CD14-positive monocyte (primary cell): ENCODE data around the gene TOR4A. TPM values are rescaled to one million over a fixed set of nuclear protein-coding genes. Genes with fewer than 3 reads are reported as not detected.

Source experiments
- DNase-seq, 3 donors: peaks; one replicate each; pipeline ENCODE4 v3.0.0-alpha.2; 2011 to 2022
- H2AFZ ChIP-seq: 2 replicates; pipeline ENCODE4 v1.6.0; 2012; ENCODE audit warnings: mild to moderate bottlenecking, low read depth, low read length, inconsistent platforms; ENCODE audit not compliant: insufficient read depth, poor library complexity, severe bottlenecking
- H3K27ac ChIP-seq, 2 donors: 1 replicate in 1 of 2; 2 replicates in 1 of 2; pipeline ENCODE4 v1.5.1; 2012 to 2013; ENCODE audit warnings: low read length in 2 of 2, control low read depth in 1 of 2, inconsistent platforms in 1 of 2, low read depth in 1 of 2, mild to moderate bottlenecking in 1 of 2
- H3K27me3 ChIP-seq, 2 donors: one replicate each; pipeline versions ENCODE4 v1.6.0 to v1.6.1; 2011 to 2013; ENCODE audit warnings: low read length in 2 of 2; ENCODE audit not compliant: control insufficient read depth in 2 of 2, insufficient read depth in 2 of 2
- H3K36me3 ChIP-seq, 2 donors: replicated peaks in 1 of 2; 1 replicate in 1 of 2; 2 replicates in 1 of 2; pipeline versions ENCODE4 v1.5.1 to v1.6.1; 2012 to 2013; ENCODE audit warnings: low read length in 2 of 2, control low read depth in 1 of 2, inconsistent platforms in 1 of 2, mild to moderate bottlenecking in 1 of 2; ENCODE audit not compliant: insufficient read depth in 2 of 2, control insufficient read depth in 1 of 2
- H3K4me1 ChIP-seq, 2 donors: 1 replicate in 1 of 2; 2 replicates in 1 of 2; pipeline versions ENCODE4 v1.5.1 to v1.6.1; 2012 to 2013; ENCODE audit warnings: low read length in 2 of 2, control low read depth in 1 of 2, inconsistent platforms in 1 of 2, mild to moderate bottlenecking in 1 of 2, moderate library complexity in 1 of 2; ENCODE audit not compliant: insufficient read depth in 2 of 2, control insufficient read depth in 1 of 2
- H3K4me2 ChIP-seq: replicated peaks from 2 replicates; pipeline ENCODE3; 2012; ENCODE audit warnings: low read length, moderate library complexity, mild to moderate bottlenecking; ENCODE audit not compliant: poor library complexity, severe bottlenecking; ENCODE audit errors: extremely low read depth
- H3K4me3 ChIP-seq, 3 experiments: fragments of 200-600 bp in 1 of 3; sonication (generic) in 1 of 3; replicated peaks in 1 of 3; 1 replicate in 2 of 3; 2 replicates in 1 of 3; pipeline ENCODE4 v1.5.1; 2011 to 2013; ENCODE audit warnings: low read length in 3 of 3, mild to moderate bottlenecking in 3 of 3, control low read depth in 2 of 3, low read depth in 2 of 3, inconsistent platforms in 1 of 3, moderate library complexity in 1 of 3
- H3K79me2 ChIP-seq: 2 replicates; pipeline ENCODE4 v1.6.0; 2012; ENCODE audit warnings: mild to moderate bottlenecking, control low read depth, inconsistent platforms, low read length, moderate library complexity; ENCODE audit not compliant: insufficient read depth
- H3K9ac ChIP-seq: 2 replicates; pipeline ENCODE4 v1.6.0; 2017; ENCODE audit warnings: low read length, mild to moderate bottlenecking; ENCODE audit not compliant: insufficient read depth, poor library complexity, severe bottlenecking
- H3K9me3 ChIP-seq, 2 donors: replicated peaks in 1 of 2; 1 replicate in 1 of 2; 2 replicates in 1 of 2; pipeline versions ENCODE4 v1.5.1 to v1.6.1; 2012 to 2013; ENCODE audit warnings: low read length in 2 of 2, control low read depth in 1 of 2; ENCODE audit not compliant: control insufficient read depth in 1 of 2, insufficient read depth in 1 of 2
- H4K20me1 ChIP-seq: 2 replicates; pipeline ENCODE4 v1.6.0; 2012; ENCODE audit warnings: mild to moderate bottlenecking, low read length, control low read depth, moderate library complexity; ENCODE audit not compliant: insufficient read depth
- H3K27ac Mint-ChIP-seq, 7 donors: one replicate each; pipeline ENCODE4 v1.8.0; 2020; ENCODE audit warnings: mild to moderate bottlenecking in 7 of 7, mixed read lengths in 7 of 7, moderate library complexity in 6 of 7, inconsistent platforms in 2 of 7
- H3K27me3 Mint-ChIP-seq, 3 donors: one replicate each; pipeline ENCODE4 v1.8.0; 2021 to 2022; ENCODE audit warnings: low read depth in 3 of 3, mild to moderate bottlenecking in 3 of 3, mixed read lengths in 3 of 3, moderate library complexity in 3 of 3, inconsistent platforms in 1 of 3
- H3K36me3 Mint-ChIP-seq, 2 donors: one replicate each; pipeline ENCODE4 v1.8.0; 2020; ENCODE audit warnings: mixed read lengths in 2 of 2, inconsistent platforms in 1 of 2, mild to moderate bottlenecking in 1 of 2
- H3K4me1 Mint-ChIP-seq: one replicate; pipeline ENCODE4 v1.8.0; 2020; ENCODE audit warnings: mild to moderate bottlenecking, mixed read lengths
- H3K4me3 Mint-ChIP-seq, 2 donors: one replicate each; pipeline ENCODE4 v1.8.0; 2020; ENCODE audit warnings: mild to moderate bottlenecking in 2 of 2, mixed read lengths in 2 of 2, moderate library complexity in 1 of 2
- H3K9me3 Mint-ChIP-seq, 7 donors: one replicate each; pipeline ENCODE4 v1.8.0; 2020 to 2022; ENCODE audit warnings: mixed read lengths in 7 of 7, mild to moderate bottlenecking in 6 of 7, moderate library complexity in 6 of 7, inconsistent platforms in 2 of 7
- WGBS: methylation state at CpG from one replicate; pipeline ENCODE4 v1.1.5; 2013; ENCODE audit warnings: missing lambda C conversion rate; ENCODE audit not compliant: insufficient coverage; 5-methylcytosine and 5-hydroxymethylcytosine counted together
- intact Hi-C, 2 donors: fragments of 100-400 bp; cut with micrococcal nuclease; formaldehyde crosslinking; loops; one replicate each; pipeline versions ENCODE4 v1.15.0 to v1.15.1; 2023
- polyA plus RNA-seq, 3 donors: library from polyadenylated mRNA; depleted of rRNA in 1 of 3; unstranded in 2 of 3; stranded (reverse) in 1 of 3; fragments of 300-500 nt in 2 of 3; fragments of >200 nt in 1 of 3; fragmentation: Illumina TruSeq in 2 of 3; gene quantifications; 1 replicate in 2 of 3; 2 replicates in 1 of 3; pipeline ENCODE4 v1.2.3, GENCODE V29; 2012 to 2021
- TF ChIP-seq, protein P1 (sequence below): fragments of 200-600 bp; IDR thresholded peaks from one replicate; pipeline ENCODE4 v1.8.0; 2022; ENCODE audit warnings: antibody characterized with exemption, mild to moderate bottlenecking

The TOR4A gene
- polyA plus RNA-seq, 3 donors, result 13.7 to 17.6 (median 15.4) TPM

DNA sequence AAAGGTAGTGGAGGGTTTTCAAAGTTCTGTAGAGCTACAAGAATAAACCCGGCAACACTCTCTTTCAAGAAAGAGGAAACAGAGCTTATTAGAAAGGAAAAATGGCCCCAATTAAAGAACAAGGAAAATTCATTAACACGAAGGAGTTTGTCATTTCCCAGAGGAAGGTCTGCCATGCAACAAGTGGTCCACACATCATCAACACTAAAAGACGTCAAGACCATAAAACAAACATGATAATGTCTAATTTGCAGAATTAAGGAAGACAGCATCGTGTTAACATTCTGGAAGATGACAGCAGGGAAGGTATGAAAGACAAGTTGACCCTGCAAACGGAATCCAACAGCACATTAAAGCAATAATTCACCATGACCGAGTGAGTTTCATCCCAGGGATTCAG lies 53.2 kb downstream of the TOR4A start:
- no peak for DNase-seq
- Histone ChIP-seq H3K4me1 (peaks cover 16% of the 10 kb centered on the region in 2 donors), H3K9ac (no peak overlapping the region), H3K9me3 (peaks cover 0 to 6% of the 10 kb centered on the region in 2 donors), H3K27ac (no peak overlapping the region), H2AFZ (no peak overlapping the region), H3K4me2 (no peak overlapping the region), H3K79me2 (no peaks in the 10 kb centered on the region), H3K36me3 (no peaks in the 10 kb centered on the region), H3K4me3 (no peak overlapping the region), H4K20me1 (no peaks in the 10 kb centered on the region), H3K27me3 (no peaks in the 10 kb centered on the region)
- TF ChIP-seq, protein P1, sequence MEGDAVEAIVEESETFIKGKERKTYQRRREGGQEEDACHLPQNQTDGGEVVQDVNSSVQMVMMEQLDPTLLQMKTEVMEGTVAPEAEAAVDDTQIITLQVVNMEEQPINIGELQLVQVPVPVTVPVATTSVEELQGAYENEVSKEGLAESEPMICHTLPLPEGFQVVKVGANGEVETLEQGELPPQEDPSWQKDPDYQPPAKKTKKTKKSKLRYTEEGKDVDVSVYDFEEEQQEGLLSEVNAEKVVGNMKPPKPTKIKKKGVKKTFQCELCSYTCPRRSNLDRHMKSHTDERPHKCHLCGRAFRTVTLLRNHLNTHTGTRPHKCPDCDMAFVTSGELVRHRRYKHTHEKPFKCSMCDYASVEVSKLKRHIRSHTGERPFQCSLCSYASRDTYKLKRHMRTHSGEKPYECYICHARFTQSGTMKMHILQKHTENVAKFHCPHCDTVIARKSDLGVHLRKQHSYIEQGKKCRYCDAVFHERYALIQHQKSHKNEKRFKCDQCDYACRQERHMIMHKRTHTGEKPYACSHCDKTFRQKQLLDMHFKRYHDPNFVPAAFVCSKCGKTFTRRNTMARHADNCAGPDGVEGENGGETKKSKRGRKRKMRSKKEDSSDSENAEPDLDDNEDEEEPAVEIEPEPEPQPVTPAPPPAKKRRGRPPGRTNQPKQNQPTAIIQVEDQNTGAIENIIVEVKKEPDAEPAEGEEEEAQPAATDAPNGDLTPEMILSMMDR, result no peak
- WGBS, result no CpG with 5 or more reads among the region's 6 CpGs
- Mint-ChIP-seq H3K4me1 (peaks cover 17% of the 10 kb centered on the region), H3K9me3 (peaks cover 0 to 11% (median 6%) of the 10 kb centered on the region in 7 donors), H3K4me3 (no peak overlapping the region), H3K27ac (peak overlapping the region in 1 of 7 donors; percentile 36), H3K36me3 (peaks cover 0 to 2% of the 10 kb centered on the region in 2 donors), H3K27me3 (peaks cover 0 to 1% (median 0%) of the 10 kb centered on the region in 3 donors)
- intact Hi-C loops, result no loop called here

DNA sequence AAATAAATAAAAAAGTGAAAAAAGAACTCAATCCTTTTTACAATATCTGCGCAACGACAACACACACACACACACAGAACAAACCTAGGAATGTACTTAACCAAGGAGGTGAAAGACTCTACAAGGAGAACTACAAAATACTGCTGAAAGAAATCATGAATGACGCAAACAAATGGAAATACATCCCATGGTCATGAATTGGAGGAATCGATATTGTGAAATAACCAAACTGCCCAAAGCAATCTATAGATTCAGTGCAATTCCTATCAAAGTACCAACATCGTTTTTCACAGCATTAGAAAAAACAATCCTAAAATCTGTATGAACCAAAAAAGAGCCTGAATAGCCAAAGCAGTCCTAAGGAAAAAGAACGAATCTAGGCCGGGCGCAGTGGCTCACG lies 54.4 kb downstream of the TOR4A start:
- Histone ChIP-seq H3K79me2 (no peaks in the 10 kb centered on the region), H3K4me2 (no peak overlapping the region), H3K4me3 (no peak overlapping the region), H3K9ac (no peak overlapping the region), H2AFZ (no peak overlapping the region), H3K9me3 (peaks cover 4 to 11% of the 10 kb centered on the region in 2 donors), H4K20me1 (no peaks in the 10 kb centered on the region), H3K36me3 (no peaks in the 10 kb centered on the region), H3K27ac (no peak overlapping the region), H3K4me1 (peaks cover 5% of the 10 kb centered on the region in 2 donors), H3K27me3 (no peaks in the 10 kb centered on the region)
- Mint-ChIP-seq H3K9me3 (peaks cover 5 to 23% (median 14%) of the 10 kb centered on the region in 7 donors), H3K4me3 (no peak overlapping the region), H3K27me3 (peaks cover 0 to 1% (median 0%) of the 10 kb centered on the region in 3 donors), H3K27ac (no peak overlapping the region), H3K36me3 (no peaks in the 10 kb centered on the region), H3K4me1 (peaks cover 5% of the 10 kb centered on the region)
- TF ChIP-seq, protein P1, result no peak
- intact Hi-C loops, result no loop called here
- no peak for DNase-seq
- 100% methylated on average over 3 of the region's 9 CpGs for WGBS

Other genes starting within 250 kb of the TOR4A start
- 10 to 100 TPM in 1 of 3 donors, under 1 TPM in 2; 0.18 to 30.7 (median 0.40) TPM for gene ABCA2, start 249.5 kb upstream of the TOR4A start, polyA plus RNA-seq
- gene FUT7, start 245.6 kb upstream of the TOR4A start, polyA plus RNA-seq, result 10 to 100 TPM in 2 of 3 donors, 1 to 10 TPM in 1; 6.1 to 13.4 (median 10.5) TPM
- 1 to 10 TPM in 1 of 3 donors, under 1 TPM in 1, not detected in 1; 0.51 to 2.7 TPM for gene NPDC1, start 231.5 kb upstream of the TOR4A start, polyA plus RNA-seq
- gene ENTPD2, start 223.7 kb upstream of the TOR4A start, polyA plus RNA-seq, result not detected
- 1 to 10 TPM in 2 of 3 donors, under 1 TPM in 1; 0.03 to 3.1 (median 1.7) TPM for gene SAPCD2, start 207.2 kb upstream of the TOR4A start, polyA plus RNA-seq
- 10 to 100 TPM in 2 of 3 donors, 1 to 10 TPM in 1; 5.7 to 16.7 (median 14.8) TPM for gene UAP1L1, start 200.2 kb upstream of the TOR4A start, polyA plus RNA-seq
- 10 to 100 TPM; 29.3 to 38.2 (median 33.3) TPM for gene MAN1B1, start 190.7 kb upstream of the TOR4A start, polyA plus RNA-seq
- 100 to 1,000 TPM in 2 of 3 donors, 10 to 100 TPM in 1; 68.3 to 287 (median 150) TPM for gene DPP7, start 163.0 kb upstream of the TOR4A start, polyA plus RNA-seq
- not detected for gene GRIN1, start 138.6 kb upstream of the TOR4A start, polyA plus RNA-seq
- not detected for gene LRRC26, start 107.7 kb upstream of the TOR4A start, polyA plus RNA-seq
- gene TMEM210, start 105.7 kb upstream of the TOR4A start, polyA plus RNA-seq, result not detected
- gene ANAPC2, start 89.2 kb upstream of the TOR4A start, polyA plus RNA-seq, result 10 to 100 TPM in 1 of 3 donors, 1 to 10 TPM in 2; 1.9 to 76.8 (median 2.0) TPM
- gene SSNA1, start 89.0 kb upstream of the TOR4A start, polyA plus RNA-seq, result 100 to 1,000 TPM in 1 of 3 donors, 10 to 100 TPM in 2; 87.0 to 118 (median 98.3) TPM
- gene TPRN, start 77.0 kb upstream of the TOR4A start, polyA plus RNA-seq, result 1 to 10 TPM in 1 of 3 donors, under 1 TPM in 2; 0.30 to 4.6 (median 0.46) TPM
- gene TMEM203, start 72.1 kb upstream of the TOR4A start, polyA plus RNA-seq, result 10 to 100 TPM; 13.1 to 88.1 (median 76.1) TPM
- gene NDOR1, start 72.0 kb upstream of the TOR4A start, polyA plus RNA-seq, result 10 to 100 TPM in 1 of 3 donors, 1 to 10 TPM in 2; 4.4 to 26.9 (median 5.2) TPM
- 1 to 10 TPM in 1 of 3 donors, not detected in 2; 1.5 TPM for gene RNF208, start 55.5 kb upstream of the TOR4A start, polyA plus RNA-seq
- under 1 TPM in 1 of 3 donors, not detected in 2; 0.17 TPM for gene CYSRT1, start 52.6 kb upstream of the TOR4A start, polyA plus RNA-seq
- not detected for gene RNF224, start 50.2 kb upstream of the TOR4A start, polyA plus RNA-seq
- gene SLC34A3, start 46.8 kb upstream of the TOR4A start, polyA plus RNA-seq, result not detected
- 100 to 1,000 TPM in 1 of 3 donors, 10 to 100 TPM in 2; 58.1 to 284 (median 70.8) TPM for gene TUBB4B, start 36.4 kb upstream of the TOR4A start, polyA plus RNA-seq
- gene STPG3, start 26.4 kb upstream of the TOR4A start, polyA plus RNA-seq, result not detected
- 10 to 100 TPM; 17.3 to 44.2 (median 18.8) TPM for gene NELFB, start 22.4 kb upstream of the TOR4A start, polyA plus RNA-seq
- 10 to 100 TPM in 1 of 3 donors, not detected in 2; 15.4 TPM for gene NRARP, start 24.5 kb downstream of the TOR4A start, polyA plus RNA-seq
- 10 to 100 TPM in 1 of 3 donors, 1 to 10 TPM in 2; 2.0 to 10.8 (median 3.0) TPM for gene EXD3, start 145.4 kb downstream of the TOR4A start, polyA plus RNA-seq
- 1 to 10 TPM; 1.3 to 9.4 (median 1.6) TPM for gene NOXA1, start 145.7 kb downstream of the TOR4A start, polyA plus RNA-seq
- gene ENTPD8, start 163.6 kb downstream of the TOR4A start, polyA plus RNA-seq, result not detected
- 10 to 100 TPM in 1 of 3 donors, 1 to 10 TPM in 2; 4.6 to 68.4 (median 5.3) TPM for gene NSMF, start 181.6 kb downstream of the TOR4A start, polyA plus RNA-seq